Placental pericyte (primary cell): ENCODE results near the gene EIF5AL1. TPM values are rescaled to one million over a fixed set of nuclear protein-coding genes. Genes with fewer than 3 reads are reported as not detected.

Source experiments
- small RNA-seq: library from RNA; depleted of rRNA; stranded (forward); fragments of <200 nt; gene quantifications from one replicate; pipeline ENCODE3, GENCODE V24; 2012; ENCODE audit warnings: low replicate concordance
- total RNA-seq: library from RNA; depleted of rRNA; stranded (reverse); fragments of >200 nt; gene quantifications from 2 replicates; pipeline ENCODE4 v1.2.3, GENCODE V29; 2012

The EIF5AL1 gene
- total RNA-seq, result 0.44 and 0.72 TPM in 2 replicates

GRCh38 chr10:79511891-79512583 lies at the start of gene EIF5AL1:
Gene EIF5AL1 (plus strand): TSS chr10:79512533. CDS start chr10:79512650, 117 bp downstream.

GRCh38 chr10:79560160-79560709 lies 47.9 kb downstream of the EIF5AL1 start, which contains the start of gene SFTPA2:
Gene SFTPA2 (minus strand): TSS chr10:79560407. CDS start chr10:79559483, 924 bp downstream.

Small RNAs within 50 kb of the gene (small RNA-seq; reads per million reads assigned to genes)
- gene BX248123.2 (not detected), gene RPS12P18 (not detected)

Other genes starting within 250 kb of the EIF5AL1 start
- gene PPIF, start 165.1 kb upstream of the EIF5AL1 start, total RNA-seq, result 41.2 and 90.8 TPM in 2 replicates
- 25.2 and 40.7 TPM in 2 replicates for gene ZCCHC24, start 66.9 kb upstream of the EIF5AL1 start, total RNA-seq
- not detected in 2 replicates for gene SFTPA2, start 47.9 kb downstream of the EIF5AL1 start, total RNA-seq
- not detected in 2 replicates for gene SFTPA1, start 98.4 kb downstream of the EIF5AL1 start, total RNA-seq
- under 0.01 and 0.43 TPM in 2 replicates for gene NUTM2B, start 190.7 kb downstream of the EIF5AL1 start, total RNA-seq